ENCODE data around the gene SLC22A14.
"Not testable (repeated sequence)": the region's sequence is repeated elsewhere in the genome, so short reads cannot be mapped to it uniquely, and the experiment has no call there.

Gene SLC22A14
- total RNA-seq = 0 to 0.17 (median 0) reads per million in 3 donors

- Histone ChIP-seq H3K36me3 (ENCODE audit: control insufficient read depth, insufficient read depth, low read length) (no peaks in the 10 kb centered on the region), H3K4me3 (ENCODE audit: insufficient read depth, low read depth, low read length, poor library complexity, severe bottlenecking) (no peak within 1 kb of the TSS), H3K27ac (ENCODE audit: insufficient read depth, low read length, poor library complexity, severe bottlenecking) (no peak within 1 kb of the TSS), H3K27me3 (replicated peaks; ENCODE audit: control insufficient read depth, insufficient read depth, low read length, poor library complexity, severe bottlenecking) (no peaks in the 10 kb centered on the region), H3K9me3 (ENCODE audit: control insufficient read depth, low read length) (no peaks in the 10 kb centered on the region), H3K4me1 (ENCODE audit: control insufficient read depth, insufficient read depth, low read length, poor library complexity, severe bottlenecking) (no peaks in the 10 kb centered on the region)
- no peak for DNase-seq
Measured at GRCh38 chr3:38281895-38282686, at the start of gene SLC22A14. TSS of gene SLC22A14 (plus strand) at chr3:38282294. CDS start at chr3:38306027, 23,733 bp downstream.

GRCh38 chr3:38232701-38233100 lies 49.4 kb upstream of the SLC22A14 start:
- Histone ChIP-seq H3K4me3 (ENCODE audit: insufficient read depth, low read depth, low read length, poor library complexity, severe bottlenecking) (no peak overlapping the region), H3K4me1 (ENCODE audit: control insufficient read depth, insufficient read depth, low read length, poor library complexity, severe bottlenecking) (no peaks in the 10 kb centered on the region), H3K36me3 (ENCODE audit: control insufficient read depth, insufficient read depth, low read length) (peaks cover 40% of the 10 kb centered on the region), H3K27ac (ENCODE audit: insufficient read depth, low read length, poor library complexity, severe bottlenecking) (no peak overlapping the region), H3K9me3 (ENCODE audit: control insufficient read depth, low read length) (no peaks in the 10 kb centered on the region), H3K27me3 (replicated peaks; ENCODE audit: control insufficient read depth, insufficient read depth, low read length, poor library complexity, severe bottlenecking) (no peaks in the 10 kb centered on the region)
- DNase-seq = no peak

- H3K4me3 ChIP-seq (ENCODE audit: insufficient read depth, low read depth, low read length, poor library complexity, severe bottlenecking) = no peak overlapping the region
- no peaks in the 10 kb centered on the region for H3K27me3 ChIP-seq (replicated peaks; ENCODE audit: control insufficient read depth, insufficient read depth, low read length, poor library complexity, severe bottlenecking)
- H3K36me3 ChIP-seq (ENCODE audit: control insufficient read depth, insufficient read depth, low read length) = peaks cover 53% of the 10 kb centered on the region
- no peak for DNase-seq
- no peaks in the 10 kb centered on the region for H3K9me3 ChIP-seq (ENCODE audit: control insufficient read depth, low read length)
- no peaks in the 10 kb centered on the region for H3K4me1 ChIP-seq (ENCODE audit: control insufficient read depth, insufficient read depth, low read length, poor library complexity, severe bottlenecking)
- no peak overlapping the region for H3K27ac ChIP-seq (ENCODE audit: insufficient read depth, low read length, poor library complexity, severe bottlenecking)
Measured at GRCh38 chr3:38235466-38235865, 46.6 kb upstream of the SLC22A14 start.

DNA sequence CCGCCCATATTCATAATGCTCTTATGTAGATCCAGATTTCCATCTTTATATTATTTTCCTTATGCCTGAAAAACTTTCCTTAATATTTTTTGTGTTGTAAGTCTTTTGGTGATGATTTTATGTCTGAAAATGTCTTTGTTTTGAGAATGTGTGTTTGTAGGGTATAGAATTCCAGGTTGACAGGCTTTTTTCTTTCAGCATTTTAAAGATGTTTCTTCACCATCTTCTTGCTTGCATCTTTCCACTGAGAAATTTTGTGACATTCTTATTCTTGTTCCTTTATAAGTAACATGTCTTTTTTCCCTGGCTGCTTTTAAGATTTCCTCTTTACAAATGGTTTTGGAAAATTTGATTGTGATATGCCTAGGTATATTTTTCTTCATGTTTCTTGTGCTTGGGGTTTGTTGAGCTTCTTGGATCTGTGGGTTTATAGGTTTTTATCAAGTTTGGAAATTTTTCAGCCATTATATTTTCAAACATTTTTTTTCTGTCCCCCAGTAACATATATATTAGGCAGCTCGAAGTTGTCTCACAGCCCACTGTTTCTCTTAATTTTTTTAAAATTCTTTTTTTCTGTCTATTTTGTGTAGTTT lies 43.6 kb upstream of the SLC22A14 start:
- no peaks in the 10 kb centered on the region for H3K9me3 ChIP-seq (ENCODE audit: control insufficient read depth, low read length)
- peaks cover 54% of the 10 kb centered on the region for H3K36me3 ChIP-seq (ENCODE audit: control insufficient read depth, insufficient read depth, low read length)

DNA sequence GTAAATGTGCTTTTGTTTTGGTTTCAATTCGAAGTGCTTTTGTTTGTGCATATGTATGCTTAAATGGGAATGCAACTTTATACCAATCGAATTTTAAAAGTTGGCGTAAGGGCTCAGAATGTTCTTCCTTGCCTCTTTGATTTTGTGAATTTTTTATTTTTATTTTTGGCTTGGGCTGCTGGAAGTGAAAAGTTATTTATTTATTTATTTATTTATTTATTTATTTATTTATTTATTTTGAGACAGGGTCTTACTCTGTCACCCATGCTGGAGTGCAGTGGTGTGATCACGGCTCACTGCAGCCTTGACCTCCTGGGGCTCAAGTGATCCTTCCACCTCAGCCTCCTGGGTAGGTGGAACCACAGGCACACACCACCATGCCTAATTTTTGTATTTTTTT lies 39.3 kb upstream of the SLC22A14 start:
- not testable (repeated sequence) for H3K9me3 ChIP-seq (ENCODE audit: control insufficient read depth, low read length); H3K27ac ChIP-seq (ENCODE audit: insufficient read depth, low read length, poor library complexity, severe bottlenecking); H3K4me1 ChIP-seq (ENCODE audit: control insufficient read depth, insufficient read depth, low read length, poor library complexity, severe bottlenecking); H3K4me3 ChIP-seq (ENCODE audit: insufficient read depth, low read depth, low read length, poor library complexity, severe bottlenecking); H3K27me3 ChIP-seq (replicated peaks; ENCODE audit: control insufficient read depth, insufficient read depth, low read length, poor library complexity, severe bottlenecking); DNase-seq
- H3K36me3 ChIP-seq (ENCODE audit: control insufficient read depth, insufficient read depth, low read length) = peaks cover 40% of the 10 kb centered on the region

More for the DNA sequence above, 43.6 kb upstream of the SLC22A14 start:
- Histone ChIP-seq H3K4me1 (ENCODE audit: control insufficient read depth, insufficient read depth, low read length, poor library complexity, severe bottlenecking) (no peaks in the 10 kb centered on the region), H3K27ac (ENCODE audit: insufficient read depth, low read length, poor library complexity, severe bottlenecking) (no peak overlapping the region), H3K4me3 (ENCODE audit: insufficient read depth, low read depth, low read length, poor library complexity, severe bottlenecking) (no peak overlapping the region), H3K27me3 (replicated peaks; ENCODE audit: control insufficient read depth, insufficient read depth, low read length, poor library complexity, severe bottlenecking) (no peaks in the 10 kb centered on the region)
- DNase-seq = no peak

GRCh38 chr3:38245930-38246329 lies 36.2 kb upstream of the SLC22A14 start:
- H3K36me3 ChIP-seq (ENCODE audit: control insufficient read depth, insufficient read depth, low read length) = peaks cover 31% of the 10 kb centered on the region
- no peaks in the 10 kb centered on the region for H3K4me1 ChIP-seq (ENCODE audit: control insufficient read depth, insufficient read depth, low read length, poor library complexity, severe bottlenecking)
- no peaks in the 10 kb centered on the region for H3K27me3 ChIP-seq (replicated peaks; ENCODE audit: control insufficient read depth, insufficient read depth, low read length, poor library complexity, severe bottlenecking)
- DNase-seq = no peak
- no peak overlapping the region for H3K27ac ChIP-seq (ENCODE audit: insufficient read depth, low read length, poor library complexity, severe bottlenecking)
- no peaks in the 10 kb centered on the region for H3K9me3 ChIP-seq (ENCODE audit: control insufficient read depth, low read length)
- no peak overlapping the region for H3K4me3 ChIP-seq (ENCODE audit: insufficient read depth, low read depth, low read length, poor library complexity, severe bottlenecking)

DNA sequence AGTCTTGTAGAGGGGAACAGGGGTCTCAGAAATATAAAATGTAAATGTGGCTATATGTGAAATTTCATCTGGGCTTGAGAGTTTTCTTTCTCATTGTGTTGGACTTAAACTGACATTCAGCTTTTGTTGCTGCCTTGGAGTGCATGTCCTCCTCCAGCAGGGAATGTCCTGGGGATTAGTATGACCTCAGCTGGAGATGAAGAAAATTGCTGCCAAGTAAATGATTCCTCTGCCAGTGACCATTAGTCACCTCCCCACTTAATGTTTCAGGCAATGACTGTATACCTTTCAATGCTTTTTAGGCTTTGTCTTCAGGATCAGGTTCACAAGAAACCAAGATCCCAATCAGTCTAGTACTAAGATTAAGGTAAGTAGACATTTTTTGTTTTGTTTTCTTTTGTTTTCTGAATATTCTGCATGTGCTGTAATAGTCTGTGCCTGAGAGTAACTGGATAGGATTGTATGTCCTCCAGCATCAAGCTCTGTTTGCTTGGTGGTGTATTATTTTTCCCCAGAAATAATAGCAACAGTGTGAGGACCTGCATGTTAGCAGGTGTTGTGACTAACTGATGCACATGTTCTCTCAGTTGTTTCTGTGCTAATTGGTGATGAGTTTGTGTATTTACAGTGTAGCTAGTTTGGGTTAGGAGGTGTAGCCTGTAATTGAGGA lies 34.6 kb upstream of the SLC22A14 start:
- H3K36me3 ChIP-seq (ENCODE audit: control insufficient read depth, insufficient read depth, low read length) = peaks cover 44% of the 10 kb centered on the region
- no peak for DNase-seq
- H3K27ac ChIP-seq (ENCODE audit: insufficient read depth, low read length, poor library complexity, severe bottlenecking) = no peak overlapping the region

DNA sequence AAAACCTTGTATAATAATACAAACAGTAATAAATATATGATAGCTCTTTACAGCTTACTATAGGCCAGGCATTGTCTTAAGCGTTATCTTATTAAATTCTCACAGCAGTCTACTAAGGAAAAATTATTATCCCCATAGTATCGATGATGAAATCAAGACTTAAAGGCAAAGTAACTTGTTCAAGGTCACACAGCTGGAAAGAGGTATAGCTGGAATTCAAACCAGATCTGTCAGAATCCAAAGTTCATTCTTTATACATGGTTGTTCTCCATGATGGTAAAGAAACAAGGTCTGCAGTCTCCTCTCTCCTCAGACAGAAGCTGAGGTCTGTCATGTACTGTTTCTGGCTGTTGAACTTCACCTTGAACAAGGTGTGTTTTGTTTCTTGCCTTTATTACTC lies 31.9 kb upstream of the SLC22A14 start:
- no peaks in the 10 kb centered on the region for H3K9me3 ChIP-seq (ENCODE audit: control insufficient read depth, low read length)
- H3K36me3 ChIP-seq (ENCODE audit: control insufficient read depth, insufficient read depth, low read length) = peaks cover 62% of the 10 kb centered on the region

More for the DNA sequence above, 34.6 kb upstream of the SLC22A14 start:
- Histone ChIP-seq H3K4me1 (ENCODE audit: control insufficient read depth, insufficient read depth, low read length, poor library complexity, severe bottlenecking) (no peaks in the 10 kb centered on the region), H3K4me3 (ENCODE audit: insufficient read depth, low read depth, low read length, poor library complexity, severe bottlenecking) (no peak overlapping the region), H3K27me3 (replicated peaks; ENCODE audit: control insufficient read depth, insufficient read depth, low read length, poor library complexity, severe bottlenecking) (no peaks in the 10 kb centered on the region), H3K9me3 (ENCODE audit: control insufficient read depth, low read length) (no peaks in the 10 kb centered on the region)

DNA sequence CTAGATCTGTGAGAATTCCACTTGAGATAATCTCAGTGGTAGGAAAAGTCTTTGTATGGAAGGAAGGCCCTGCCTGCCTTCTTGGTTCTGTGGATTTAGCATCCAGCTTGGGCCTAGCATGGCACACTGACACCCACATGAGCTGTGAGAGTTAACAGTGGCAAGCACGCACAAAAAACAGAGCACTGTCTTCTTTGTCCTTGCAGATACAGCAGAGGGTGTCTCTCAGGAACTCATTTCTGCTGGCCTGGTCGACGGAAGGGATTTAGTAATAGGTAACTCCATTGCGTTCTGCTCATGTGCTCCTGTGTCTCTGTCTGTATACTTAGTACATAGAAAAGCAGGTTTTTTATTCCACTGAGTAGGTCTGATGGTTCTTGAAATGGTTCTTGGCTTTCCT lies 30.9 kb upstream of the SLC22A14 start:
- no peak for DNase-seq
- Histone ChIP-seq H3K4me1 (ENCODE audit: control insufficient read depth, insufficient read depth, low read length, poor library complexity, severe bottlenecking) (no peaks in the 10 kb centered on the region), H3K4me3 (ENCODE audit: insufficient read depth, low read depth, low read length, poor library complexity, severe bottlenecking) (no peak overlapping the region), H3K27ac (ENCODE audit: insufficient read depth, low read length, poor library complexity, severe bottlenecking) (no peak overlapping the region), H3K9me3 (ENCODE audit: control insufficient read depth, low read length) (no peaks in the 10 kb centered on the region), H3K36me3 (ENCODE audit: control insufficient read depth, insufficient read depth, low read length) (peaks cover 62% of the 10 kb centered on the region), H3K27me3 (replicated peaks; ENCODE audit: control insufficient read depth, insufficient read depth, low read length, poor library complexity, severe bottlenecking) (no peaks in the 10 kb centered on the region)

More for the DNA sequence above, 31.9 kb upstream of the SLC22A14 start:
- Histone ChIP-seq H3K4me1 (ENCODE audit: control insufficient read depth, insufficient read depth, low read length, poor library complexity, severe bottlenecking) (no peaks in the 10 kb centered on the region), H3K4me3 (ENCODE audit: insufficient read depth, low read depth, low read length, poor library complexity, severe bottlenecking) (no peak overlapping the region), H3K27ac (ENCODE audit: insufficient read depth, low read length, poor library complexity, severe bottlenecking) (no peak overlapping the region), H3K27me3 (replicated peaks; ENCODE audit: control insufficient read depth, insufficient read depth, low read length, poor library complexity, severe bottlenecking) (no peaks in the 10 kb centered on the region)
- no peak for DNase-seq

GRCh38 chr3:38253704-38254103 lies 28.4 kb upstream of the SLC22A14 start:
- H3K27me3 ChIP-seq (replicated peaks; ENCODE audit: control insufficient read depth, insufficient read depth, low read length, poor library complexity, severe bottlenecking) = no peaks in the 10 kb centered on the region
- no peak overlapping the region for H3K27ac ChIP-seq (ENCODE audit: insufficient read depth, low read length, poor library complexity, severe bottlenecking)
- H3K9me3 ChIP-seq (ENCODE audit: control insufficient read depth, low read length) = no peaks in the 10 kb centered on the region
- H3K4me1 ChIP-seq (ENCODE audit: control insufficient read depth, insufficient read depth, low read length, poor library complexity, severe bottlenecking) = no peaks in the 10 kb centered on the region
- H3K4me3 ChIP-seq (ENCODE audit: insufficient read depth, low read depth, low read length, poor library complexity, severe bottlenecking) = no peak overlapping the region
- no peak for DNase-seq
- peaks cover 46% of the 10 kb centered on the region for H3K36me3 ChIP-seq (ENCODE audit: control insufficient read depth, insufficient read depth, low read length)
